Skeletal muscle tissue (tissue), 4 donors: ENCODE measurements around the gene ZFAND2B. TPM values are rescaled to one million over a fixed set of nuclear protein-coding genes. Genes with fewer than 3 reads are reported as not detected.
"Not testable (repeated sequence)": the region's sequence is repeated elsewhere in the genome, so short reads cannot be mapped to it uniquely, and the experiment has no call there.

Source experiments
- H3K27ac ChIP-seq: one replicate; pipeline ENCODE4 v1.7.0; 2013; ENCODE audit warnings: mild to moderate bottlenecking, low read depth, low read length, inconsistent platforms
- H3K27me3 ChIP-seq, 3 donors: one replicate each; pipeline ENCODE4 v1.7.0; 2013; ENCODE audit warnings: low read length in 3 of 3; ENCODE audit not compliant: control insufficient read depth in 3 of 3, insufficient read depth in 3 of 3
- H3K36me3 ChIP-seq, 3 donors: one replicate each; pipeline ENCODE4 v1.7.0; 2013; ENCODE audit warnings: low read length in 3 of 3; ENCODE audit not compliant: control insufficient read depth in 3 of 3, insufficient read depth in 3 of 3
- H3K4me1 ChIP-seq, 3 donors: one replicate each; pipeline ENCODE4 v1.7.0; 2013; ENCODE audit warnings: low read length in 3 of 3, mild to moderate bottlenecking in 3 of 3; ENCODE audit not compliant: control insufficient read depth in 3 of 3, insufficient read depth in 3 of 3
- H3K4me3 ChIP-seq, 3 donors: one replicate each; pipeline ENCODE4 v1.7.0; 2013; ENCODE audit warnings: low read length in 3 of 3
- H3K9ac ChIP-seq, 3 donors: one replicate each; pipeline ENCODE4 v1.7.0; 2013; ENCODE audit warnings: low read length in 3 of 3, mild to moderate bottlenecking in 3 of 3, moderate library complexity in 2 of 3, low read depth in 1 of 3
- H3K9me3 ChIP-seq, 3 donors: one replicate each; pipeline ENCODE4 v1.7.0; 2013; ENCODE audit warnings: low read length in 3 of 3; ENCODE audit not compliant: control insufficient read depth in 3 of 3
- total RNA-seq: library from RNA; depleted of rRNA; stranded (reverse); fragments of >200 nt; gene quantifications from one replicate; pipeline ENCODE4 v1.2.3, GENCODE V29; 2014
- donor health status: Osteomylitis.

ZFAND2B gene
- total RNA-seq, 1 donor from 2014 or later = 11.5 TPM

- H3K9ac ChIP-seq, H3K4me3 ChIP-seq, H3K9me3 ChIP-seq, H3K4me1 ChIP-seq, H3K36me3 ChIP-seq, H3K27ac ChIP-seq: not testable (repeated sequence)
- peaks cover 4 to 13% (median 10%) of the 10 kb centered on the region in 3 donors for H3K27me3 ChIP-seq
Measured at GRCh38 chr2:219201331-219201730, 5.3 kb upstream of the ZFAND2B start.

GRCh38 chr2:219204425-219205164, 2.0 kb upstream of the ZFAND2B start:
- H3K27me3 ChIP-seq = peaks cover 0 to 4% (median under 1%) of the 10 kb centered on the region in 3 donors
- H3K9me3 ChIP-seq = no peaks in the 10 kb centered on the region
- H3K4me1 ChIP-seq = peaks cover 17 to 20% (median 18%) of the 10 kb centered on the region in 3 donors
- H3K4me3 ChIP-seq = no peak overlapping the region
- H3K9ac ChIP-seq = no peak overlapping the region
- H3K27ac ChIP-seq = no peak overlapping the region
- H3K36me3 ChIP-seq = peaks cover 15 to 19% (median 16%) of the 10 kb centered on the region in 3 donors

- Histone ChIP-seq H3K4me3 (no peak overlapping the region), H3K27ac (no peak overlapping the region), H3K36me3 (peaks cover 20 to 24% (median 21%) of the 10 kb centered on the region in 3 donors), H3K4me1 (peaks cover 17 to 20% (median 18%) of the 10 kb centered on the region in 3 donors), H3K27me3 (no peaks in the 10 kb centered on the region), H3K9me3 (no peaks in the 10 kb centered on the region), H3K9ac (no peak overlapping the region)
Measured at GRCh38 chr2:219205165-219205538, 1.4 kb upstream of the ZFAND2B start.

GRCh38 chr2:219205981-219206327, 628 bp upstream of the ZFAND2B start:
- Histone ChIP-seq H3K9me3 (no peaks in the 10 kb centered on the region), H3K9ac (peak overlapping the region; percentile 79 to 97 (median 94)), H3K4me1 (peaks cover 17 to 20% (median 18%) of the 10 kb centered on the region in 3 donors), H3K27ac (peak overlapping the region; percentile 78), H3K4me3 (peak overlapping the region; percentile 80 to 94 (median 93)), H3K36me3 (peaks cover 29 to 32% (median 29%) of the 10 kb centered on the region in 3 donors), H3K27me3 (no peaks in the 10 kb centered on the region)

GRCh38 chr2:219207134-219207883, 727 bp downstream of the ZFAND2B start:
- Histone ChIP-seq H3K9ac (peak overlapping the region; percentile 13 to 71 (median 63)), H3K4me3 (peak overlapping the region; percentile 74 to 94 (median 80))

GRCh38 chr2:219207884-219208740, 1.5 kb downstream of the ZFAND2B start:
- peak overlapping the region in 2 of 3 donors; percentile 8 to 71 for H3K9ac ChIP-seq
- peak overlapping the region in 1 of 3 donors; percentile 80 for H3K4me3 ChIP-seq
- H3K9me3 ChIP-seq = no peaks in the 10 kb centered on the region
- peak overlapping the region; percentile 78 for H3K27ac ChIP-seq
- H3K27me3 ChIP-seq = no peaks in the 10 kb centered on the region
- peaks cover 17 to 20% (median 18%) of the 10 kb centered on the region in 3 donors for H3K4me1 ChIP-seq
- H3K36me3 ChIP-seq = peaks cover 41 to 46% (median 44%) of the 10 kb centered on the region in 3 donors

More at GRCh38 chr2:219207134-219207883, 727 bp downstream of the ZFAND2B start:
- H3K27ac ChIP-seq = peak overlapping the region; percentile 78
- no peaks in the 10 kb centered on the region for H3K9me3 ChIP-seq
- H3K4me1 ChIP-seq = peaks cover 17 to 20% (median 18%) of the 10 kb centered on the region in 3 donors
- no peaks in the 10 kb centered on the region for H3K27me3 ChIP-seq
- peaks cover 36 to 38% (median 38%) of the 10 kb centered on the region in 3 donors for H3K36me3 ChIP-seq

GRCh38 chr2:219209236-219210195, 2.9 kb downstream of the ZFAND2B start:
- H3K4me1 ChIP-seq = peaks cover 17 to 20% (median 18%) of the 10 kb centered on the region in 3 donors
- H3K36me3 ChIP-seq = peaks cover 53 to 60% (median 58%) of the 10 kb centered on the region in 3 donors
- H3K9me3 ChIP-seq = no peaks in the 10 kb centered on the region
- no peak overlapping the region for H3K4me3 ChIP-seq
- H3K9ac ChIP-seq = no peak overlapping the region
- no peaks in the 10 kb centered on the region for H3K27me3 ChIP-seq
- H3K27ac ChIP-seq = no peak overlapping the region

- peaks cover 17 to 20% (median 18%) of the 10 kb centered on the region in 3 donors for H3K4me1 ChIP-seq
- H3K27ac ChIP-seq = no peak overlapping the region
- no peaks in the 10 kb centered on the region for H3K9me3 ChIP-seq
- no peak overlapping the region for H3K9ac ChIP-seq
- no peaks in the 10 kb centered on the region for H3K27me3 ChIP-seq
- H3K36me3 ChIP-seq = peaks cover 58 to 68% (median 66%) of the 10 kb centered on the region in 3 donors
- no peak overlapping the region for H3K4me3 ChIP-seq
Measured at GRCh38 chr2:219210196-219210885, 3.8 kb downstream of the ZFAND2B start.
